GM19328 (cell line): ENCODE data around the gene POLK.
"Not testable (repeated sequence)": the region's sequence is repeated elsewhere in the genome, so short reads cannot be mapped to it uniquely, and the experiment has no call there.

Experiments used
- ATAC-seq: cut with Tn5 transposase; IDR thresholded peaks from one replicate; pipeline ENCODE4 v1.9.1; 2021; ENCODE audit warnings: mild to moderate bottlenecking, moderate library complexity; ENCODE audit not compliant: unreplicated experiment

Gene POLK

DNA sequence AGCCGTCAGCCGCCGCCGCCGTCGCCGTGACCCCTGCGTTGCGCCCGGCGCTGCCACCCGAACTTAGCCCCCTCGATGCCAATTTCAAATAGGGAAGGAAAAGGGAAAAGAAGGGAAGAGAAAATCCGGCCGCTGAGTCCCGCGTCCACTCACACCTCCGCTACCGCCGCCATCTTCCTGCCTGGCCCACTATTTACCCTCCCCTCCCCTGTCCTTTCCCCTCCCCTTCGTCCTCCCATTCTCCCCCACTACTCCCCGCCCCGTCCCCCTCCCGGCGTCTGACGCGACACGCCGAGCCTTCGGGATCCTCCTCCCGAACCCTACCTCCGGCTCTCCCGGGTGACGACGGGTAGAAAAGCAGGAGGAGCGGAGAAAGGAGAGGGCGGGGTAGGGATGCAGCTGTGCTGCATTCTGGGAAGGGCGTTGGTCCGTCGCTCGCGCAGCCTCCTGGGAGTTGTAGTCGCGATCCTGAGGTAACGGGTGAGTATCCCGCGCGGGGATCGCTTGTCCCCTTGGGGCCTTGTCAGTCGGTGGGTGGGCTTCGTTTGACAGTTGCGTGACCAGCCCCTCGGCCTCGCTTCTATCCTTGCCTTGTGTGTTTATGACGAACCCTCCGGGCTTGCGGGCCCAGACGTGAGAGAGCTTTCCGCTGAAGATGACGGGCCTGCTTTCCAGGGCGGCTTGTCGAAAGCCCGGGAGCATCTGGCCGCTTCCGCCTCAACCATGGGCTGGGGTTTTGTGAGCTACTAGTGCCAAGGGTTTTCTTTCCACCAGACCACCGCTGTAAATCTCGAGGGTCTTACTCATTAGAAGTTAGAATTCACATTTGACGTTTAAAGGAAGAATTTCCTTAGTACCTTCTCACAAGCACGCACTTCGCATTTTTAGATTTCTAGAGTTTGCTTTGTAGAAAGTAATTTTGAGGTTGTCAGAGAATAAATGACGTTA lies at the start of gene POLK, which contains the start of gene CERT1:
TSS of gene POLK (plus strand) at position 457 of the 948 bp plus-strand sequence.
TSS of gene CERT1 (minus strand) at position 195 of the 948 bp plus-strand sequence. CDS start 422 bp downstream, outside the sequence.
- ATAC-seq, result peak; percentile 81

GRCh38 chr5:75463726-75464125 lies 48.0 kb upstream of the POLK start:
- no peak for ATAC-seq

GRCh38 chr5:75465480-75465879 lies 46.2 kb upstream of the POLK start:
- no peak for ATAC-seq

DNA sequence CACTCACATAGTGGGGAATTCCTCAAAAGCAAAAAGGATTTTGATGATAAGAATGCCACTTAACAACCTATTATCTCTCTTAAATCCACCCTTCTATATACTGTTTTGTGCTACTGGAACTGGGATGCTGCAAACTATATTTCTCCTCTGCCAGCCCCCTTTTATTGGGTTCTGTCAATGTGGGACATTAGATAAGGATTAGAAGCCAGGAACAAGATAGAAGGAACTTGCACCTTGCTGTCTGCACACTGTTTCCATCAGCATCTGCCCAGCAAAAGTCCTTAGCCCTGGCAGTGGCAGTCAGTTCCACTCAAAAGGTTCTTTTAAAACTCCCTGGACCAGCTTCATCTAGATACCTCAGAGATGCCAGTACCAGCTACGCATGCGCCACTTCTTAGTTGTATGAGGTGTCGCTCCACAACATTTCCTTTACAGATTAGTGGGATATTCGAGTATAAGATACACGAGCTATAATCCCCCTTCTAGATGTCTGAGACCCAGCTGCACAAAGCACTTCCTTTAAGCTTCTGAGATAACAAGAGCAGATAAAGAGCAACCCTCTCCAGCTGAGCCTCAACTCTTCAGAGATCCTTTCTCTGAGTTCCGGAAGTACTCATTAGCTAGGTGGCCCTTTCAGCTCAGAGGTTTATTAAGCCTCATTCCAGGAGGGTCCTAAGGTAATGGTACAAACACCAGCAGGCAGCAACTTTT lies 45.5 kb upstream of the POLK start:
- no peak for ATAC-seq

DNA sequence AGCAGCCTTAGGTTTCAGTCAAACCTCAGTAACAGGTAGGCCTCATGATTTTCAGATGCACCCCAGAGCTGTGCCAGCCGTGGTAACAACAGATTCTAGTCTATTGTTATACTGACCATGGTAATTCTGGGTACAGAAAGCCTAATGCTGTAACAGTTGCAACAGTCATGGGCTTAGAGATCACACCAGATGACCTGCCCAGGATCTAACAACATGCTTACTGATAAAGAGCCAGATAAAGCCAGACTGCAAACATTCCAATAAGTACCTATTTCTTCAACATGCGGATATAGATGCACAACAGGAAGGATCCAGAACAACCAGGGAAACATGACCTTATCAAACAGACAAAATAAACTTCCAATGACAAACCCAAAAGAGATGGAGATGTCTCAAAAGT lies 43.1 kb upstream of the POLK start:
- no peak for ATAC-seq

DNA sequence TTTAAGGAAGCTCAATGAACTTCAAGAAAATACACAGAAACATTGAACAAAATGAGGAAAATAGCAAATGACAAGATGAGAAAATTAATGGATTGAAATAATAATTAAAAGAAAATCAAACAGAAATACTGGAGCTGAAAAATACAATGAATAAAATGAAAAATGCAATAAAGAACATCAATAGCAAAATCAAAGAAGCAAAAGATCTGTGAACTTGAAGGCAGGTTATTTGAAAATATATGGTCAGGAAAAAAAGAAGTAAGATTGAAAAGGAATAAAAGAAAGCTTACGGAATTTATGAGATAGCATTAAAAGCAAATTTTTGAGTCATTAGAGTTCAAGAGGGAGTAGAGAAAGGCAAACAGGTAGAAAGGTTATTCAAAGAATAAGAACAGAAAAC lies 42.7 kb upstream of the POLK start:
- ATAC-seq, result no peak

GRCh38 chr5:75471193-75471592 lies 40.5 kb upstream of the POLK start:
- ATAC-seq, result no peak

DNA sequence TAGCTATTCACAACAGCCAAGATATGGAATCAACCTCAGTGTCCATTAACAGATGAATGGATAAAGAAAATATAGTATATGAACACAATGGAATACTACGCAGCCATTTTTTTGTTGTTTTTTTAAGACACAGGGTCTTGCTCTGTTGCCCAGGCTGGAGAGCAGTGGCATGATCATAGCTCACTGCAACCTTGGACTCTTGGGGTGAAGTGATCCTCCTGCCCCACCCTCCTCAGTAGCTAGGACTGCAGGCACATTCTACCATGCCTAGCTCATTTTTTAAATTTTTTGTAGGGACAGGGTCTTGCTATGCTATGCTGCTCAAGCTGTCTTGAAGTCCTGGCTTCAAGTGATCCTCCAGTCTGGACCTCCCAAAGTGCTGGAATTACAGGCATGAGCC lies 38.7 kb upstream of the POLK start:
- no peak for ATAC-seq

DNA sequence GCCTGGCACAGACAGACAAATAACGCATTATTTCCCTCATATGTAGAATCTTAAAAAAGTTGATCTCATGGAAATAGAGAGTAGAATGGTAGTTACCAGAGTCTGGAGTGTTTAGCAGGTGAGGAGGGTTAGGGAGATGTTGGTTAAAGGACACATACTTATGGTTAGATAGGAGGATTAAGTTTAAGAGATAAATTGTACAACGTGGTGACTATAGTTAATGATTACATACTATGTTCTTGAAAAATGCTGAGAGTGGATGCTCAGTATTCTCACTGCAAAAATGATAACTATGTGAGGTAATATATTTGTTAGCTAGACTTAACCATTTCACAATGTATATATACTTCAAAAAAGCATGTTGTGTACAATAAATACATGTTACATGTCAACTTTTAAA lies 38.2 kb upstream of the POLK start:
- ATAC-seq, result no peak

DNA sequence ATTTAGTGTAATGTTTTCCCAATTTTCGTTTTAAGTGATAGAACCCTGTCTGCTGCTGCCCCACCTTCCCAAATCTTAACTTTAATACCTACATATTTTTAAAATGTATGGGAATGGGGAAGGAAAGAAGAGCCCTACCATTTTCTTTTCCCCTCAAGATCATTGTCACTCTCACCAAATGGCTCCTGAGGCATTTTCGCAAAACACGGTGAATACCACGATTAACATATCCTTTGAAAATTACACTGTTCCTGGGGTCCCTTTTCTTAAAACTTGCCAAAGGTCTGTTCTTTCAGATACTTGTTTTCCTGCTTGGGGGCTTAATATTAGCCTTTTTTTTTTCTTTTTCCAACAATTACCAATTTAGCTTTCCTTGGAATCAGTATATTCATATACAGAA lies 36.3 kb upstream of the POLK start:
- no peak for ATAC-seq

GRCh38 chr5:75481024-75481423 lies 30.7 kb upstream of the POLK start:
- no peak for ATAC-seq

DNA sequence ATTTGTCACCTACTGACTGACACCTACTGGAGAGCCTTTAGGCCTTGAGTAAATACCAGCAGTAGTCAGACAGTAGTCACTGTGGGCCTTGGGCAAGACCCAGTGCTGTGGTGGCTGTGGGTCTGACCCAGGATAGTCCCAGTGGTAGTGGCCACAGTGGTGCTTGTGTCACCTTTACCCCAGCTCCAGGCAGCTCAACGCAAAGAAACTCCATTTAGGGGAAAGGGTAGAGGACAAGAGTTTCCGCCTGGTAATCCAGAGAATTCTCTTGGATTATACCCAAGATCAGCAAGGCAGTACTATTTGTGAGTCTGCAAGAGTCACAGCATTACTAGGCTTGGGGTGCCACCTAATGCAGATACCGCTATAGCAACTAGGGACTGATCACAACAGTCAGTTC lies 29.2 kb upstream of the POLK start:
- no peak for ATAC-seq

GRCh38 chr5:75484605-75485004 lies 27.1 kb upstream of the POLK start:
- ATAC-seq, result no peak

GRCh38 chr5:75489847-75490246 lies 21.8 kb upstream of the POLK start:
- ATAC-seq, result not testable (repeated sequence)

GRCh38 chr5:75491621-75492020 lies 20.1 kb upstream of the POLK start:
- ATAC-seq, result no peak

GRCh38 chr5:75496026-75496425 lies 15.7 kb upstream of the POLK start:
- no peak for ATAC-seq

DNA sequence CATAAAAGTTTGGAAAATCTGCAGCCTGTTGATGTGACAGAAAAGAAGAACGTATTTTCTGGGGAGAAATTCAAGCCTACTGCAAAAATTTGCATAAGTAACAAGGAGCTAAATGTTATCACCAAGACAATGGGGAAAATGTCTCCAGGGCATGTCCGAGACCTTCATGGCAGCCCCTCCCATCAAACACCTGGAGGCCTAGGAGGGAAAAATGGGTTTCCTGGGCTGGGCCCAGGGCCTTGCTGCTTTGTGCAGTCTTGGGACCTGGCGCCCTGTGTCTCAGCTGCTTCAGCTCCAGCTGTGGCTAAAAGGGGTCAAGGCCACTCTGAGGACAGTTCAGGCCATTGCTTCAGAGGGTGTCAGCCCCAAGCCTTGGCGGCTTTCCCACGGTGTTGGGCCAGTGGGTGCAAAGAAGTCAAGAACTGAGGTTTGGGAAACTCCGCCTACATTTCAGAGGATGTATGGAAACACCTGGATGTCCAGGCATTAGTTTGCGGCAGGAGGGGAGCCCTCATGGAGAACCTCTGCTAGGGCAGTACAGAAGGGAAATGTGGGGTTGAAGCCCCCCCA lies 13.4 kb upstream of the POLK start:
- no peak for ATAC-seq

DNA sequence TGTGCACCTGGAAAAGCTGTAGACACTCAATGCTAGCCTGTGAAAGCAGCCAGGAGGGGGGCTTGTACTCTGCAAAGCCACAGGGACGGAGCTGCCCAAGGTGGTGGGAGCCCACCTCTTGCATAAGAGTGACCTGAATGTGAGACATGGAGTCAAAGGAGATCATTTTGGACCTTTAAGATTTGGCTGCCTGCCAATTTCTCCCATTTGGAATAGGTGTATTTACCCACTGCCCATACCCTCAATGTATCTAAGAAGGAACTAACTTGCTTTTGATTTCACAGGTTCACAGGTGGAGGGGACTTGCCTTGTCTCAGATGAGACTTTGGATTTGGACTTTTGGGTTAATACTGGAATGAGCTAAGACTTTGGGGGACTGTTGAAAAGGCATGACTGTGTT lies 12.8 kb upstream of the POLK start:
- not testable (repeated sequence) for ATAC-seq

DNA sequence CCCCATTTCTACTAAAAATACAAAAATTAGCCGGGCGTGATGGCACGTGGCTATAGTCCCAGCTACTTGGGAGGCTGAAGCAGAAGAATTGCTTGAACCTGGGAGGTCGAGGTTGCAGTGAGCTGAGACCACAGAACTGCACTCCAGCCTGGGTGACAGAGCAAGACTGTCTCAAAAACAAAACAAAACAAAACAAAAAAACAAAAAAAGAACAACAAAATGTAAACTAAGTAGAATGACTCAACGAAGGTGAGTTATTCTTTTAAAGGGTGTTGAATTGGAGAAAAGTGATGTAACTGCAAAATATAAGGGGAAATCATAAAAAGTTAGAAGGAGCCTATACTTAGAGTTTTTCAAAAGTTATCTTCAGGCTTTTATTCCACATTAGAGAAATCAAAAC lies 6.6 kb upstream of the POLK start:
- not testable (repeated sequence) for ATAC-seq

GRCh38 chr5:75507841-75508240 lies 3.9 kb upstream of the POLK start:
- no peak for ATAC-seq

DNA sequence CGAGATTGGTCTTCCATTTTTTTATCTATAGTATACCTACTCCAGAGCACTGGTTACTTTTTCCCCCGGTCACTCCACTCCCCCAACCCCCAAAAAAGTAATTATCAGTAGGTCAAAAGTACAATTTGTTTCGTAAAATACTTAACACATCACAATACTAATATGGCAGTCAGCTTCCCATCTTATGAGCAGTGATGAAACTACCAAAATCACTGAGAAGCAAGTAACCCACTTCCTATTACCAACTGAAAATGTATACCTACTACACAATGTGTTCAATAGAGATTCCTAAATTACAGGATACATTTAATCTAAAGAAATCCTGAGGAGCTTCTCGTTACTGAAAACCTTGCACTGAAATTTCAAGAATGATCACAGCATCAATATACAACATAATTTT lies 2.1 kb upstream of the POLK start:
- no peak for ATAC-seq

DNA sequence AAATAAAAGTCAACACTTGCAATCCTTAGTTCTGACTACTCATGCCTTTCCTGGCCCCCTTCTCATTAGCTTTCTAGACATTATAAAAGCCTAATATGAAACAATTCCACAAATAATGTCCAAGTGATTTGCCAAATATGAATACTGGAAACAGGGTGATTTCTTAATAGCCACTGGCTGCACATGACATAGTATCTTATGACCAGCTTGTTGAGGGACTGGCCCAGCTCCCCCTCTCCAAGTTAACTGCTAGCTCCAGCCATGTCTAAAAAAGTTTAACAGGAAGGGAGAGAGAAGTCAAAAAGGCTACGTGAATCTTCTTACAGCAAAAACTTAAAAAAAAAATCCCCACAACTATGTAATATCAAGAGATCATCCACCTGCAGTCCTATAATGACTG lies 1.7 kb upstream of the POLK start:
- no peak for ATAC-seq
